Stimulated activated naive CD8-positive, alpha-beta T cell treated with anti-CD3 and anti-CD28 coated beads, Interleukin-15, Interleukin-2, amounts not matched to agents 100 U/mL and 50 U/mL, for 24 hours (primary cell): Measurements from ENCODE around the gene ADIRF.
"Not testable (repeated sequence)": the region's sequence is repeated elsewhere in the genome, so short reads cannot be mapped to it uniquely, and the experiment has no call there.

Experiments
- ATAC-seq: fragments of 150-1000 bp; cut with Tn5 transposase; one replicate; pipeline ENCODE4 v1.10.0; 2021
- DNase-seq: peaks from one replicate; pipeline ENCODE4 v3.0.0; 2021

Gene ADIRF

DNA sequence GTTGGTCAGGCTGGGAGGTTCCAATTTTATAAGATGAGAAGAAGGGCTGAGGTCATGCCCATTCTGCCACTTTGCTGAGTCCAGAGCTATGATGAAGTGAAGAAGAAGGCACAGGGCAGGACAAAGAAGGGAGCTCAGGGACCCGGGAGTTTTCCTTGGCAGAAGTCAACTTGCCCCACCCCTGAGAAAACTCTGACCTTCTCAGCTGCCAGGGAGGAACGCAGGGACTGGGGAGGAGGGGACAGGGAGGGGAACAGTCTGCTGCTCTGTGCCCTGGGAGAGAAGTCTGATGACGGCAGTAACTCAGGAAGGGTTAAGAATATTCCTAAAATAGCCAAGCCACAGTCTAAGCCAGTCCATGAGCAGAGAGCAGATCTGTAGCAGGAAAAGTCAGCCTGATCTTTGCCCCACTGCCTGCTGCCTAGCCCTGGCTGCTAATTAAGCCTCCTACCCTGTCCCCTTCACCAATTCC lies 11.7 kb downstream of the ADIRF start:
- ATAC-seq, result no peak
- no peak for DNase-seq

DNA sequence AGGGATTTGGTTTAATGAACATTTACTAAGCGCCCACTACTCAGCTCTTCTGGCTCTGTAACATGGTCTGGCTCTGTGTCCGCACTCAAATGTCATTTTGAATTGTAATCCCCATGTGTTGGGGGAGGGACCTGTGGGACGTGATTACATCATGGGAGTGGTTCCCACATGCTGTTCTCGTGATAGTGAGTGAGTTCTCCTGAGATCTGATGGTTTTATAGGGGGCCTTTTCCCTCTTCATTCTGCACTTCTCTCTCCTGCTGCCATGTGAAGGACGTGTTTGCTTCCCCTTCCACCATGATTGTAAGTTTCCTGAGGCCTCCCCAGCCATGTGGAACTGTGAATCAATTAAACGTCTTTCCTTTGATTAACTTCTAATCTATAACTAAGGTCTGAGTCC lies 12.7 kb downstream of the ADIRF start:
- not testable (repeated sequence) for DNase-seq, ATAC-seq

DNA sequence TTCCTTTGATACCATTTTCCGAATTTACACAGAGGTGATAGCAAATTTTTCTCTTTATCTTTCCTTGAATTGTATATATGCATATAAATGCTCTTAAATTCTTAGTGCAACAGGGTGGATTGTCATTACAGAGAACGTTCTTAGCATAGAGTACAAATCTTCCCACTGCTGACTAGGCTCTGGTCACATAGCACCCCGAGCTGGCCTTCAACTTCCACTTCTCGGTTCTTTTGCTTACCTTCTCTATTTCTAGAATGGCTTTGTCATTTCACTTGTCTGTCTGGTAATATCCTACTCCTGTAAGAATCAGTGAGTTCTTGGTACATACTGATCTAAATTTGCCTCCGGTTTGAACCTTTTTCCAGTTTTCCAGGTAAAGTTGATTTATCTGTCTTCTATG lies 13.4 kb downstream of the ADIRF start:
- DNase-seq (no peak), ATAC-seq (no peak)

DNA sequence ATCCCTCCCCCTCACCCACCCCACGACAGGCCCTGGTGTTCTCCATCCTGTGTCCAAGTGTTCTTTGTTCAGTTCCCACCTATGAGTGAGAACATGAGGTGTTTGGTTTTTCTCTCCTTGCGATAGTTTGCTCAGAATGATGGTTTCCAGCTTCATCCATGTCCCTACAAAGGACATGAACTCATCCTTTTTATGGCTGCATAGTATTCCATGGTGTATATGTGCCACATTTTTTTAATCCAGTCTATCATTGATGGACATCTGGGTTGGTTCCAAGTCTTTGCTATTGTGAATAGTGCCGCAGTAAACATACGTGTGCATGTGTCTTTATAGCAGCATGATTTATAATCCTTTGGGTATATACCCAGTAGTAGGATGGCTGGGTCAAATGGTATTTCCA lies 16.2 kb downstream of the ADIRF start:
- not testable (repeated sequence) for ATAC-seq, DNase-seq

DNA sequence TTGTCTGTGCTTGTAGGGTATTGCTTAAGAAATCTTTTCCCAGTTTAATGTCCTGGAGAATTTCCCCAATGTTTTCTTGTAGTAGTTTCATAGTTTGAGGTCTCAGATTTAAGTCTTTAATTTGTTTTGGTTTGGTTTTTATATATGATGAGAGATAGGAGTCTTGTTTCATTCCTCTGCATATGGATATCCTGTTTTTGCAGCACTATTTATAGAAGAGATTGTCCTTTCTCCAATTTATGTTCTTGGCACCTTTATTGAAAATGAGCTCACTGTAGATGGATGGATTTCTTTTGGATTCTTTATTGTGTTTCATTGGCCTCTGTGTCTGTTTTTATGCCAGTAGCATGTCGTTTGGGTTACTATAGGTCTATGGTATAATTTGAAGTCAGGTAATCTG lies 20.2 kb downstream of the ADIRF start:
- DNase-seq, result no peak
- ATAC-seq, result no peak

DNA sequence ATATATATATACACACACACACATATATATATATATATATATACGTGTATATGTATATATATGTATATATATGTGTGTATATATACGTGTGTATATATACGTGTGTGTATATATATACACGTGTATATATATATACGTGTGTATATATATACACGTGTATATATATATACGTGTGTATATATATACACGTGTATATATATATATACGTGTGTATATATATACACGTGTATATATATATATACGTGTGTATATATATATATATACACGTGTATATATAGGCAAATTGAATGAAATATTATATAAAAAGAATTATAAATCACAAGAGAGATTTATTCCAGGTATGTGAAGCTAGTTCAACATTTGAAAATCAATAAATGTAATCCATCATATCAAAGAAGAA lies 23.1 kb downstream of the ADIRF start:
- DNase-seq, ATAC-seq: not testable (repeated sequence)

DNA sequence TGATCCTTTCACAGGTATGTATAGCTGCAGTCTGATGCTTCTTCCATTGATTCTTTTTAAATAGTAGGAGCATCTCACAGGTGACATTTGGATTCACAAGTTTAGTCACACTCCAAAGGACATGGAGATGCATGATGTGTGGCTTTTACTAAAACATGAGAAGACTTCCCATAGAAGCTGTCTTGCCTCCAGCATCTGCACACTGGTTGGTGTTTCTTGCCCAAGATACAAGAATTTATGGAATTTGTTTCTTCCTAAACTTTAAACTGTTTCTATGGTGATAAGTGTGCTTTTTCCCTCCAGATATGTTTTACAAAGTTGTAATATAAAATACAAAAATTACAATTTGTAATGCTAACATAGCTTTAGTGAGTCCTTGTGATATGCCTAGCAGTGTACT lies 24.2 kb downstream of the ADIRF start:
- ATAC-seq (no peak), DNase-seq (no peak)

DNA sequence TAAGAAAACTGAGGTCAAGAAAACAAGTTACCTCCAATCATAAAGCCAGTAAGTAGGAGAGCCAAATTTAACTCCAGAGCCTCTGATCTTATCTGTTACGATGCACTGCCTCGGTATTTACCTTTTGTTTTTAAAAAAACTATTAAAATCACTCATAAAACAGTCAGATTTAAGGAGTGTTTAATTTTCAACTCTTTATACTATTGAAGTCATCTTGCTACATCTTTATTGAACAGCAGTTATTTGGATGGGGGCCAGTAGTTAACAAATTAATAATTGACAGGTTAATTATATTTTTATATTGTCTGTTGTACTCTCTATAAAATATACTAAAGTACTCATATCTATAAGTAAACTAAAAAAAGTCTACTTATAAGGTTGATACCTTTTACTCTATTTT lies 24.6 kb downstream of the ADIRF start:
- no peak for ATAC-seq
- DNase-seq, result no peak

DNA sequence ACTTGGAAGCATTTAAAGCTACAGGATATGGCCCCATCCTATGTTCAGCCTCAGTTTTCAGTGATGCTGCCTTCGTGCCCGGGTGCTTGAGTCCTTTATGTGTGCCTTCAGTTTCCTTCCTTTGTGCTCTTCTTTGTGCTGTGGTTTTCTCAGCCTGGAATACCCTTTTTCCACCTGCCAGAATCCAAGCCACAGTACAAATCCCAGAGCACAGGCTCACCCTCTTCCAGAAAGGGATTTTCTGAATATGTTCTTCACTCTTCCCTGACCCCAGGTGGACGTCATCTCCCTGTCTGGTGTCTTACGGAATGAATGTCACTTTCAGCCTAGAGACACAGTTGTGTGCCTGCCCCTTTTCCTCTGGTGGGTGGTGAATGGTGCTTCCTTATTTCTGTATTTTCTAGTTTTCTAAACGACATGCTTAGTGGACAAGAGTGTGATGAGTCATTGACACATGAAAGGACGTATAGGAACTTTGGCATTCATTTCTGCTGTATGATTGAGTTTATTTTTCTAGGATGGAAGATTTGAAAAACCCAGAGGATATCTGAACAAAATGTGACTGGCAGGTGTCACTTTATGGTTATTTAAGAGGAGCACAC lies 31.6 kb downstream of the ADIRF start:
- ATAC-seq, DNase-seq: not testable (repeated sequence)

DNA sequence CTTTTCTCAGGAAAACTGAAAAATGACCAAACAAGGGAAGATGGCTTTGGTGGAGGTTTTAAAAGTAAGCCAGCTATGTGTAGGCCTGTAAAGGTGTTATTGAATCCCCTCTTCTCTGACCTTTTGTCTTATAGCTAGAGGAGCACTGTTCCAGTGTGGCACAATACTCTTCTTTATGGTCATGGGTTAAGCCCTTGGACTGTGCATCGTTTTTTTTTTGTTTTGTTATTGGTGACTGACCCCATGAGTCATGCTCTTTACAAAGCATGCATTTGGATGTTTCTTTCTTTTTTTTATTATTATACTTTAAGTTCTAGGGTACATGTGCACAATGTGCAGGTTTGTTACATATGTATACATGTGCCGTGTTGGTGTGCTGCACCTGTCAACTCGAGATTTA lies 32.2 kb downstream of the ADIRF start:
- DNase-seq, result no peak

DNA sequence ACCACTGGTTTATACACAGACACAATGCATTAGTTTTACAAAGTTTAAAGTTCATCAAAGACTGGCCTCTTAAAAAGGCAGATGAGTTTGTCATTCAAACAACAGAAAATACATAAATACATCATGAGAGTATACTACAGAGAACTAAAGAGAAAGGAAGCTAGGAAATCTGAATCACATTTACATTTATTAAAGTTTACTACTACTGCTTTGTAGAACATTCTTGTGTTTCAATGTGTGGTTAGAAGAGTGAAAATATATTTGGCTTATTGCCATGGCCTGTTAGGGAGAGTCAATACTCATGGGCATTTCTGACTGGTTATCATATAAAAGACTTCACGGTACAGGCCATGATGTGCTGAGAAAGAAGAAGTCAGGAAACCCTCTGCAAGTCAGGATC lies 38.8 kb downstream of the ADIRF start:
- ATAC-seq, DNase-seq: not testable (repeated sequence)

More for the DNA sequence above, 32.2 kb downstream of the ADIRF start:
- no peak for ATAC-seq

DNA sequence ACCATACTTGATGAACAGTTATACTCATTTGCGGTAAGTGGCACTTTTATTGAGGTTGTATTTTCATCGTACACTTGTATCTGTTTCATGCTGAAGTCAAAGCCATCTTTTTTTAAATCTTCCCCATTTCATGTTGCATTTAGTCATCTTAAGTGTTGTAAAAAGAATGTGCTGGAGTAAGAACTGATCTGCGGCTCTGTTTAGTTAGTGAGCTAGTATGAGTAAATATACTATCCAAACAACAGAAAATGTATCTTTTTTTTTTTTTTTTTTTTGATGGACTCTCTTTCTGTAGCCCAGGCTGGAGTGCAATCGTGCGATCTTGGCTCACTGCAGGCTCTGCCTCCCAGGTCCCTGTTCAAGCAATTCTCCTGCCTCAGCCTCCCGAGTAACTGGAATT lies 39.4 kb downstream of the ADIRF start:
- not testable (repeated sequence) for DNase-seq, ATAC-seq

DNA sequence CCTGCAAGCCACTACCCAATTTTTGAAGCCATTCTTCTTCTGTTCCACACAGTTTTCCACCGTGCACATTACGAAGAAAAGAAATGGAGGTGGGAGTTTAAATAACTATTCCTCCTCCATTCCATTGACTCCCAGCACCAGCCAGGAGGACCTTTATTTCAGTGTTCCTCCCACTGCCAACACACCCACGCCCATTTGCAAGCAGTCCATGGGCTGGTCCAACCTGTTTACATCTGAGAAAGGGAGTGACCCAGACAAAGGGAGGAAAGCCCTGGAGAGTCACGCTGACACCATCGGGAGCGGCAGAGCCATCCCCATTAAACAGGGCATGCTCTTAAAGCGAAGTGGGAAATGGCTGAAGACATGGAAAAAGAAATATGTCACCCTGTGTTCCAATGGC lies 40.0 kb downstream of the ADIRF start:
- ATAC-seq, DNase-seq: not testable (repeated sequence)

DNA sequence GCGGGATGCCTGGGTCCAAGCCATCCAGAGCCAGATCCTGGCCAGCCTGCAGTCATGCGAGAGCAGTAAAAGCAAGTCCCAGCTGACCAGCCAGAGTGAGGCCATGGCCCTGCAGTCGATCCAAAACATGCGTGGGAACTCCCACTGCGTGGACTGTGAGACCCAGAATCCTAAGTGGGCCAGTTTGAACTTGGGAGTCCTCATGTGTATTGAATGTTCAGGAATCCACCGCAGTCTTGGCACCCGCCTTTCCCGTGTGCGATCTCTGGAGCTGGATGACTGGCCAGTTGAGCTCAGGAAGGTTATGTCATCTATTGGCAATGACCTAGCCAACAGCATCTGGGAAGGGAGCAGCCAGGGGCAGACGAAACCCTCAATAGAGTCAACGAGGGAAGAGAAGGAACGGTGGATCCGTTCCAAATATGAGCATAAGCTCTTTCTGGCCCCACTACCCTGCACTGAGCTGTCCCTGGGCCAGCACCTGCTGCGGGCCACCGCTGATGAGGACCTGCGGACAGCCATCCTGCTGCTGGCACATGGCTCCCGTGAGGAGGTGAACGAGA lies 40.9 kb downstream of the ADIRF start:
- DNase-seq, ATAC-seq: not testable (repeated sequence)

DNA sequence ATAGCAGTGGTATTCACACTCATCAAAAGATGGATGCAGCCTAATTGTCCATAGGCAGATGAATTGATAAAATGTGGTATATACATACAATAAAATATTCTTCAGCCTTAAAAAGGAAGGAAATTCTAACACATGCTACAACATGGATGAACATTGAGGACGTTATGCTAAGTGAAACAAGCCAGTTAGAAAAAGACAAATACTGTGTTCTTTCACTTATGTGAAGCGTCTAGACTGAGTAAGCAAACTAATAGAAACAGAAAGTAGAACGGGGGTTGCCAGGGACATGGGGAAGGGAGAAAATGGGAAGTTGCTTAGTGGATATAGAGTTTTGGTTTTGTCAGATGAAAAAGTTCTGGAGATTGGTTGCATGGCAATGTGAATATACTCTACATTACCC lies 45.2 kb downstream of the ADIRF start:
- not testable (repeated sequence) for ATAC-seq, DNase-seq

DNA sequence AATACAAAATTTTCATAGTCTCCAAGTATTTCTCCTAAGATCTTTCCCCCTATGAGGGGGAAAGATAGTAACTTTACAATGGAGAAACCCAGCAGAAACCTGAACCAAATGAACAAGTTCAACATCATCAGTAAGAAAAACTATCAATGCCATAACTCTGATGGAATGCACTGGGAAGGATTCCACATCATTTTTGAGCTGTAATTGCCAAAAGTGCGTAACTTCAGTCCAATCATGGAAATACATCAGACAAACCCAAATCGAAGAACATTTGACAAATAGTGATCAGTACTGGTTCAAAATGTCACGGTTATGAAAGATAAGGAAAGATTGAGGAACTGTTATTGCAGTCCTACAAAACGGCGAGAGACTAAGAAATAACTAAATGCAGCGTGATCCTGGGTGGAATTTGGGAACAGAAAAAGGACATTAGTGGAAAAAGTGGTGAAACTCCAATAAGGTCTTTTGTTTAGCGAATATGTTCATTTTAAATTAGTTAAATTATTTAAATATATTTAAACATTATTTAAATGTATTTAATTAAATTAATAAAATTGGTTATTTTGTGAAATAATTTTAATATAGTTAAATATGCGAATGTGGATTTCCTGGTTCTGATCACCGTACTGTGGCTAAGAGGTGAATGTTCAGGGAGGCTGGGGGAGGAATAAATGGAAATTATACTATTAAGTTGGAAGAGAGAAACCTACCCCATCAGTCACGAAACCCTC lies 46.9 kb downstream of the ADIRF start:
- ATAC-seq, DNase-seq: not testable (repeated sequence)

DNA sequence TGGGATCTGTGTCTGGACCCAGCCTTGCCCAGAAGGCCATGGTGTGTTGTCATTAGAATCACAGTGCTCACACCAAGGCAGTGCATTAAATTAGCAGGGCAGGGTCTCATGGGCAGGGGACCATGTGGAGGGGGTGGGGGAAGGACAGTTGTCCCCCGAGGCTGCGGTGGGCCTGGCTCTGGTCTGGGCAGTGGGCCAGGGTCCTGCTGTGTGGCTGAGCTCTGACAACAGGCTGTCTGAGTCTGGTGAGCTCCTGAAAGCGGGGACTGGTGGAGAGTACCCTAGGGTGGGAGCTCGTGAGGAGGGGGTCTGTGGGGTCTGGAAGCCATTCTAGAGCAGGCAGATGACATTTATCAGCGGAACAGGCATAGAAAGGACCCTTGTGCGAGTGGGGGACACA lies 49.8 kb downstream of the ADIRF start:
- not testable (repeated sequence) for DNase-seq, ATAC-seq

DNA sequence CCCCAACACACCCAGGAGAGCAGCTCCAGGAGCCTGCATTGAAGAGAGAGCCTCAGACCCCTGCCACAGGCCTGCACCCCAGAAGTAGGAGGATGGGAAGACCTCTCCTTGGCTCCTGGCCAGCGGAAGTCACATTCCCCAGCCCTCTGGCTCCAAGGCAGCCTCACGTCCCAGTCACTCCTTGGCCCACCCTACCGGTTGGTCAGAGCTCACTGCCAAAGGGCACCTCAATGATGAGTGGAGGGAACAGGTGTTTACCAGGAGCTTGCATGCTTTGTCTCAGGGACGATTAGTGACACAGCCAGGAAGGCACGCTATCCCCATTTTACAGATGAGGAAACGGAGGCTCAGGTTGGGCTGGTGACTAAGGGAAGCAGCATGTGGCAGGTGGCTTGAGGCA lies 50.8 kb downstream of the ADIRF start:
- ATAC-seq, DNase-seq: not testable (repeated sequence)

DNA sequence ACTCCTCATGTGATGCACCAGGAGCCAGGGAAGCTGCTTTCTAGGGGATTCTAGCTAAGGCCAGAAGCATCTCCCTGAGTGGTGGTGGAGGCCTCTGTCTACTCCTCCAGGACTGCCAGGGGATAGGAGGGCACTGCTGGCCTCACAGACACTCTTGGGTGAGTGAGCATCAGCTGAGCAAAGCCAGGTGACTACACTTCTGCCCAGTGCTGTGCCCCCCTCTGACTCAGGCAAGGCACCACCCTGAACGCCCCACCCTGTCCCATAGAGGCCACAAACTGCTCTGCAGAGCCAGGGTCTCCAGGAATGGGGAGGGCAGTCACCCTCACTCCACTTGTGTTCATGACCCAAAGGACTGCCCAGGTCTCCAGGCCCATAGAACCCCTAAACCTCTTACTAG lies 51.2 kb downstream of the ADIRF start:
- ATAC-seq, DNase-seq: not testable (repeated sequence)

DNA sequence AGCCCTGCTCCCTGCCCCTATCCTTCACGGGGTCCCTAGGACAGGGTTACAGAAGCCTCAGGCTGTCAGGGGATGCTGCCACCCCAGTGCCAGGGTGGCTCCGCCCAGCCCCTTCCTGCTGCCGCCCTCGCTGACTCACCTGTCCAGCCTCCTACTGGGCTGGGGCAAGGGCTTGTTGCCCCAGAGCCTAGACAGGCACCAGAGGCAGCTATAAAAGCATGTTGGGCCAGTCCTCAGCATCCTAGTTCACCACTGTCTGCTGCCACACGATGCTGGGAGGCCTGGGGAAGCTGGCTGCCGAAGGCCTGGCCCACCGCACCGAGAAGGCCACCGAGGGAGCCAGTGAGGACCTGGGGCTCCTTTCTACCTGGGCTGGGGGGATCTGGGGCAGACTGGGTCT lies 51.8 kb downstream of the ADIRF start, which contains the start of gene FAM25A:
TSS of gene FAM25A (plus strand) at position 239 of the 400 bp plus-strand sequence. CDS start at position 270, 31 bp downstream.
- not testable (repeated sequence) for DNase-seq, ATAC-seq
